GM12891 (cell line): ENCODE data around the gene ATG4B.

Source experiments
- DNase-seq: peaks from one replicate; pipeline ENCODE4 v3.0.0; 2011; ENCODE audit warnings: low spot score; ENCODE audit not compliant: insufficient read length
- FAIRE-seq: peaks from 2 replicates; lab custom pipeline; 2011; peaks lifted over from hg19 to GRCh38; lab: Jason Lieb, UNC
- PAX5 ChIP-seq: IDR thresholded peaks from 2 replicates; pipeline ENCODE4 v1.6.1; 2011; ENCODE audit warnings: low read length, moderate library complexity, mild to moderate bottlenecking; ENCODE audit not compliant: insufficient read depth, severe bottlenecking
- POLR2A ChIP-seq: IDR thresholded peaks from 2 replicates; pipeline ENCODE4 v1.6.1; 2011; ENCODE audit warnings: low read depth, low read length, control low read depth
- POLR2AphosphoS5 ChIP-seq: IDR thresholded peaks from 2 replicates; pipeline ENCODE4 v1.6.1; 2011; ENCODE audit warnings: low read depth, low read length, control low read depth
- POU2F2 ChIP-seq: IDR thresholded peaks from 2 replicates; pipeline ENCODE4 v1.6.1; 2011; ENCODE audit warnings: low read depth, mild to moderate bottlenecking, control low read depth, low read length, moderate library complexity
- SPI1 ChIP-seq: IDR thresholded peaks from 2 replicates; pipeline ENCODE4 v1.6.1; 2011; ENCODE audit warnings: low read depth, low read length, control low read depth
- TAF1 ChIP-seq: IDR thresholded peaks from 2 replicates; pipeline ENCODE4 v1.6.1; 2011; ENCODE audit warnings: low read depth, low read length, control low read depth

The ATG4B gene

GRCh38 chr2:241613017-241613780 lies 24.3 kb upstream of the ATG4B start:
- no peak for DNase-seq
- FAIRE-seq, result no peak
- TF ChIP-seq PAX5, result no peak
- TF ChIP-seq POLR2A, result no peak
- no peak for TF ChIP-seq POLR2AphosphoS5
- TF ChIP-seq SPI1, result no peak
- no peak for TF ChIP-seq TAF1
- TF ChIP-seq POU2F2, result no peak

DNA sequence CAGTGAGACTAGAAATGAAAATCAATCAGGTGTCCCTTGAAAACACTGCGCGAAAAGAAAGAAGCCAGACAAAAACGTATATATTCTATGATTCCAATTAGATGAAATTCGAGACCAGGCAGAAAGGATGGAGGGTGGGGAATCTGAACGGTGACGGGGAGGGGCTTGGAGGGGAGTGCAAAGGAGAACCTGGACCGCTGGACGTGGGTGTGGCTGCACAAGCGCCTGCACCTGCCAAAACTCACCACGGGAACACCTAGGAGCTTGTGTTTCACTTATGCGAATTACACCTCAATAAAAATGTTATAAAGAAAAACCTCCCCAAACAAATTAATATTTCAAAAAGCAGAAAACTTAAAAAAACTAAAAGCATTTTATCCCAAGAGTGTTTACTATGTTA lies 22.5 kb upstream of the ATG4B start:
- DNase-seq, result no peak
- FAIRE-seq, result no peak
- TF ChIP-seq SPI1, result no peak

DNA sequence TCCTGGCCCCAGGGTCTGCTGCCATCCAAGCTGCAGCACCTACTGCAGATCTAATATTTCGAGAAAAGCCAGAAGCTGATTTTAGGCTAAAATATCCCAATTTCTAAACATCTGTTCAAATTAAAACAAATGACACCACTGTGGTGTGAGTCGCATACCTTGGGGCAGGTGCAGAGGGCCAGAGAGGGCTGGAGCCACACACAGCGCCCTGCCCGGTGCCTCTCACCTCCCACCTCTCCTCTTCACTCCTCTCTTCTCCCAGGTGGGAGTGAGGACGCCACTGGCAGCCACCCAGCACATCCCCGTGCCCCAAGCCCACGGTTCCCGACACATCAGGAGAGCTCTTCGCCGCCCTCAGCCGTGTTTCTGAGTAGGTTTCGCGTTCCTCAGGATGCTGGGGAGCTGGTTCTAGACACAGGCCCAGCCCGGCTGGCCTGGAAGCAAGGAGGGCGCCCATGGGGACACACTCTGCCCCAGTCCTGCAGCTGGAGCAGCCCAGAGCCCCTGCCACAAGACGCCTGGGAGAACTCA lies 21.9 kb upstream of the ATG4B start:
- no peak for FAIRE-seq
- no peak for TF ChIP-seq TAF1
- TF ChIP-seq PAX5, result no peak
- TF ChIP-seq POU2F2, result no peak
- TF ChIP-seq SPI1, result no peak
- no peak for TF ChIP-seq POLR2A
- TF ChIP-seq POLR2AphosphoS5, result no peak
- DNase-seq, result no peak

DNA sequence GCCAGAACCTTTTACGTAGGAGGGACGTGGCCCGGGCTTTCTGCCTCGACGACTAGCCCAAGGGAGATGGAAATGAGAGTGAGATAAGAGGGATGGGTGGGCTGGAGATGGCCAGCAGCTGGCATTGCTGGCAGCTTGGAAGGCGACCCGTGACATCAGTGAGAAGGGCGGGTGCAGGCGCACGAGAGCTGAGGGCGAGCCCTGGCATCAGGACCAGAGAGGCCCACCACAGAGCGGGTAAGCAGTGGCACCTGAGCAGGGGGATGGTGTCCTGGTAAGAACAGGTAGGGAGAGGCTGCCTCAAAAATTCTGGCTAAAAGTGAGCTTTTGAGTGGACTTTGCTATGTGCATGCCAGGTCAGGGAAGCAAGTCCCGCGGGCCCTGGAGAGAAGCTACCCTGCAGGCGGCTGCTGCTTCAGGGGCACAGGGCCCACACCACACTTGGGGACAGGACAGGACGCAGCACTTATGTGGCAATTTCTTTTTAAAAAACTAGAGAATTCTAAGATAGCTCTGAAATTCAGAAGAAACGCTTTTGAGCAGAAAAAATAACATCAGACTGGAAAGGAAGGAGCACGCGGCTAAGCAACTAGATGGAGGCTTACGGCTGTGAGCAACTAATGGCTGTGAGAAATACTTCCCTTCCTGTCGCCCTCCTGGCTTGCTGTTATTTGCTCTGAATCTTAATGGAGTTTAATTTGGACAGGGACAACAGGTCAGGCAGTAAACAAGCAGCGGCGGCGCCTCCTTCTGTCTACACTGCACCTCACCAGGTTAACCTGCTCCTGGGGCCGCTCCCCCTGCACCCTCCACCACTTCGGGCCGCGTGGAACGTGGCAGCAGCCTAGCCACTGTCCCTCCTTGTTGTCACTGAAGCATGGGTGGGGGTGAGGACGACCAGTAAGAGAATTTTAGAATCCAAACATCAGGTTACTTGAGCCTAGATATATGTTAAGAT lies 21.0 kb upstream of the ATG4B start:
- TF ChIP-seq POU2F2 (no peak), POLR2A (no peak), POLR2AphosphoS5 (no peak), TAF1 (no peak), PAX5 (no peak), SPI1 (no peak)
- FAIRE-seq (no peak), DNase-seq (no peak)

GRCh38 chr2:241617431-241618154 lies 19.9 kb upstream of the ATG4B start:
- FAIRE-seq (peak; percentile 92), DNase-seq (peak; percentile 49)
- TF ChIP-seq SPI1 (peak; percentile 49), TAF1 (0 out of 2 replicates have a peak, but pooled peaks have one; percentile 18), PAX5 (no peak), POLR2A (no peak), POU2F2 (no peak), POLR2AphosphoS5 (no peak)

- DNase-seq, result no peak
- FAIRE-seq, result no peak
- no peak for TF ChIP-seq TAF1
- no peak for TF ChIP-seq POLR2A
- no peak for TF ChIP-seq POU2F2
- no peak for TF ChIP-seq SPI1
- no peak for TF ChIP-seq POLR2AphosphoS5
- no peak for TF ChIP-seq PAX5
Measured at GRCh38 chr2:241618296-241618805, 19.1 kb upstream of the ATG4B start.

GRCh38 chr2:241618829-241619228 lies 18.7 kb upstream of the ATG4B start:
- TF ChIP-seq POU2F2 (no peak), PAX5 (no peak), POLR2AphosphoS5 (no peak), SPI1 (no peak), POLR2A (no peak), TAF1 (no peak)
- FAIRE-seq (no peak), DNase-seq (no peak)

- TF ChIP-seq PAX5 (no peak), TAF1 (no peak), SPI1 (no peak), POLR2AphosphoS5 (no peak), POU2F2 (no peak), POLR2A (no peak)
- FAIRE-seq (peak; percentile 41), DNase-seq (no peak)
Measured at GRCh38 chr2:241619597-241620418, 17.7 kb upstream of the ATG4B start.
